IgD-negative memory B cell (primary cell): ENCODE data around the gene COPA. TPM values are rescaled to one million over a fixed set of nuclear protein-coding genes. Genes with fewer than 3 reads are reported as not detected.
"Not testable (repeated sequence)": the region's sequence is repeated elsewhere in the genome, so short reads cannot be mapped to it uniquely, and the experiment has no call there.

Source experiments
- H3K27ac Mint-ChIP-seq, 3 donors: one replicate each; pipeline ENCODE4 v1.8.0; 2020 to 2022; ENCODE audit warnings: mild to moderate bottlenecking in 3 of 3, mixed read lengths in 3 of 3, moderate library complexity in 1 of 3
- H3K27me3 Mint-ChIP-seq: one replicate; pipeline ENCODE4 v1.8.0; 2021; ENCODE audit warnings: mixed read lengths
- H3K36me3 Mint-ChIP-seq: one replicate; pipeline ENCODE4 v1.8.0; 2020; ENCODE audit warnings: mild to moderate bottlenecking, mixed read lengths
- H3K4me1 Mint-ChIP-seq, 3 donors: one replicate each; pipeline ENCODE4 v1.8.0; 2020 to 2022; ENCODE audit warnings: mixed read lengths in 3 of 3, mild to moderate bottlenecking in 1 of 3
- H3K4me3 Mint-ChIP-seq, 4 donors: one replicate each; pipeline ENCODE4 v1.8.0; 2020 to 2022; ENCODE audit warnings: mild to moderate bottlenecking in 4 of 4, mixed read lengths in 4 of 4, moderate library complexity in 3 of 4
- H3K9me3 Mint-ChIP-seq, 3 donors: one replicate each; pipeline ENCODE4 v1.8.0; 2020 to 2021; ENCODE audit warnings: mixed read lengths in 3 of 3, mild to moderate bottlenecking in 1 of 3
- polyA plus RNA-seq: library from polyadenylated mRNA; unstranded; fragments of 300-500 nt; fragmentation: Illumina TruSeq; gene quantifications from one replicate; pipeline ENCODE4 v1.2.3, GENCODE V29; 2021

COPA gene
- polyA plus RNA-seq = 90.2 TPM

DNA sequence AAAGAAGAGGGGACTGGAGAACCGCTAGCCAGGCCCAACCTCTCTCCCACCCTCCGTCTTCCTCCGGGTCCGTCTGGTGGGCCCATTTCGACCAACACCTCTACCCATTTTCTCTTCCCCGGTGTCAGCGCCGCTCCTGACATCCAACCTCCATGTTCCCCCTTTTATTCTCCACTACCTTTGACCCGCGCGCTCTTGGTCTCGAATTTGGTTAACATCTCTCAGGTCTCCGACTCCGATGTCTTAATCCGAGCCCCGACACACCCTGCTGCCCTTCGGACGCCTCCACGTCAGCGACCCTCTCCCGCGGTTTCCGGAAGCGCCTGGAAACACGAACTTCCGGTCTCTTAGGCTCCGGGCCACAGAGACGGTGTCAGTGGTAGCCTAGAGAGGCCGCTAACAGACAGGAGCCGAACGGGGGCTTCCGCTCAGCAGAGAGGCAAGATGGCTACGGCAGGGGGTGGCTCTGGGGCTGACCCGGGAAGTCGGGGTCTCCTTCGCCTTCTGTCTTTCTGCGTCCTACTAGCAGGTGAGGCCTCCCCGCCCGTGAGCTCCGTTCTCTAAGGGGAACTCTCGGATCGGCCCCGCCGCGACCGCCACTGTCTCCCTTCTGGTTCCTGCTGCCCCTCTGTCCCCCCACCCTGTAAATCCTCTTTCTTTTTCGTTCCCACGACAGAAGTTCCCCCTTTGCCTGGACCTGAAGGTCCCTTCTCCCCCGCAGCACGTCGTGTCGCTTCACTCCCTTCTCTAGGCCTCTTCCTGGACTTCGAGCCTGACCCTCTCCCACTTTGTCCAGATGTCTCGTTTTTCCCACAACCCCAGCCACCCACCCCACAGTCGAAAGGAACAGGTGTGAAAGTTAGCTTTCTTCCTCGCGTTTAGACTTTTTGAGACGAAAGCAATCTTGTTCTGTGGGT, at the start of gene COPA, which contains the start of gene NCSTN:
Gene COPA (minus strand): TSS at position 298 of the 917 bp plus-strand sequence. CDS start 80 bp downstream, at position 218.
Gene NCSTN (plus strand): TSS at position 431 of the 917 bp plus-strand sequence. CDS start 14 bp downstream, at position 445.
- peaks cover 37 to 57% (median 52%) of the 10 kb centered on the region in 3 donors for H3K4me1 Mint-ChIP-seq

DNA sequence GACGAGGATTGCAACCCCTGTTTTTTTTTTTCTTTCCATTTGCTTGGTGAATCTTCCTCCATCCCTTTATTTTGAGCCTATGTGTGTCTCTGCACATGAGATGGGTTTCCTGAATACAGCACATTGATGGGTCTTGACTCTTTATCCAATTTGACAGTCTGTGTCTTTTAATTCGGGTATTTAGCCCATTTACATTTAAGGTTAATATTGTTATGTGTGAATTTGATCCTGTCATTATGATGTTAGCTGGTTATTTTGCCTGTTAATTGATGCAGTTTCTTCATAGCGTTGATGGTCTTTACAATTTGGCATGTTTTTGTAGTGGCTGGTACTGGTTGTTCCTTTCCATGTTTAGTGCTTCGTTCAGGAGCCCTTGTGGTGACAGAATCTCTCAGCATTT, 45.4 kb upstream of the COPA start:
- H3K4me1 Mint-ChIP-seq, H3K36me3 Mint-ChIP-seq, H3K27ac Mint-ChIP-seq, H3K27me3 Mint-ChIP-seq, H3K9me3 Mint-ChIP-seq, H3K4me3 Mint-ChIP-seq: not testable (repeated sequence)

More for the DNA sequence above, at the start of gene COPA, which contains the start of gene NCSTN:
- no peaks in the 10 kb centered on the region for H3K9me3 Mint-ChIP-seq
- H3K36me3 Mint-ChIP-seq = peaks cover 6% of the 10 kb centered on the region
- H3K27me3 Mint-ChIP-seq = no peaks in the 10 kb centered on the region
- H3K27ac Mint-ChIP-seq = peak within 1 kb of the TSS; percentile 99 to 100 (median 100)
- H3K4me3 Mint-ChIP-seq = peak within 1 kb of the TSS; percentile 99 to 100 (median 100)

DNA sequence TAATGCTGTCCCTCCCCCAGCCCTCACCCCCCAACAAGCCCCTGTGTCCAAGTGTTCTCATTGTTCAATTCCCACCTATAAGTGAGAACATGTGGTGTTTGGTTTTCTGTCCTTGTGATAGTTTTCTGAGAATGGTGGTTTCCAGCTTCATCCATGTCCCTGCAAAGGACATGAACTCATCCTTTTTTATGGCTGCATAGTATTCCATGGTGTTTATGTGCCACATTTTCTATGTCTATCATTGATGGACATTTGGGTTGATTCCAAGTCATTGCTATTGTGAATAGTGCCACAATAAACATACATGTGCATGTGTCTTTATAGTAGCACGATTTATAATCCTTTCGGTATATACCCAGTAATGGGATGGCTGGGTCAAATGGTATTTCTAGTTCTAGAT, 41.8 kb upstream of the COPA start:
- not testable (repeated sequence) for H3K27me3 Mint-ChIP-seq, H3K27ac Mint-ChIP-seq, H3K9me3 Mint-ChIP-seq, H3K4me3 Mint-ChIP-seq, H3K4me1 Mint-ChIP-seq, H3K36me3 Mint-ChIP-seq

DNA sequence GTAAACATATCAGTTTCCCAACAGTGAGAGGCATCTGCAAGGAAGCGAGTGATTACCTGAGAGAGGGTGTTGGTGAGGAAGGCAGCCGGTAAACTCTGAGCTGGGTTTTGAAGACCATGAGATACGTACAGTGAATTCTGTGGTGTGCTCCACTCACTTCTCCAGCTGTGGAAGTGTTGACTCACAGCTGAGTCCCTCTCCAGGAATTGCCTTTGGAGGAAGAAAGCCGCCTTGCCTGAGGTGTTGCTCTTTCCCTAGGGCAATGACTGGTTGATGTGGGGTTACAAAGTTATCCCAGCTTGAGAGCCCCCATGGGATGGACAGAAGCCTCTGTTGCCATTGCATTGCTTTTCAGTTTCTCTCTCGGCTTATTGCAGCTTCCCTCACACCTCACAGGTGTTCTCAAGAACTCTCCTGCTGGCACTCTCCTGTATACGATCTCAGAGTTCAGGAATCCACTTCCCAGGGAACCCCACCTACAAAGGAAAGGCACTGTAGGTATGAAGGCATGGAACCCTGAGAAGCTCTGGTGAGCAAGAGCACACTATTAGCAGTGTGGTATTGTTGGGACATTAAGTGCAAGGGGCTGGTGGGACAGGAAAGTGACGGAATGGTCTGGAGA, 34.6 kb upstream of the COPA start:
- Mint-ChIP-seq H3K4me1 (peaks cover 8 to 17% (median 12%) of the 10 kb centered on the region in 3 donors), H3K27ac (no peak overlapping the region), H3K9me3 (no peaks in the 10 kb centered on the region), H3K4me3 (peak overlapping the region in 1 of 4 donors; percentile 35), H3K36me3 (no peaks in the 10 kb centered on the region), H3K27me3 (no peaks in the 10 kb centered on the region)

DNA sequence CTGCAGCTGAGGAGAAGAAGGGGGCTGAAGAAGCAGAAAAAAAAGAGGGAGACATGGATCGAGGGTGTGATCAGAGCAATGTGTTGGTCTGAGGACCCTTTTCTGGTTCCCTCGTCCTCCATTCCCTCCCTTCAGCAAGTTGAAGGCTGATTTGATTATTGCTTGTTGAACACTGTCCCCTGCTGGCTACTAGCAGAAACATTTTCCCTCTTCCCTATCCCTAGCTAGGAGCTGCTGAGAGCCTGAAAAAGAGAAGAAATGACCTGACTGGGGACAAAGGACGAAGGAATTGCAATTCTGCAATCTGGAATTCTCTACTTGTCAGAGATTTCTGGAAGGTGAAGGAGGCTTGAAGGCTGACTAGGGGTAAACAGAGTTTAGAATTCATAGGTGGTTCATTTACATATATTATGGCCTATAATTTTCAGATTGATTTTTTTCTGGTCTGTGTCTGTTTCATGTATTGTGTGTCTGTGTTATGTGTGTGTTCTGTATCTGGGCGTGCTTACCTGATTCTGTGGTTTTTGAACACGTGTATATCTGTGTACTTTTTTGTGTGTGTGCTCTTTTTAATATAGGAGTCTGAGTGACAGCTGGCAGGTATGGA, 33.6 kb upstream of the COPA start:
- Mint-ChIP-seq H3K27ac (no peak overlapping the region), H3K27me3 (no peaks in the 10 kb centered on the region), H3K4me1 (peaks cover 8 to 17% (median 12%) of the 10 kb centered on the region in 3 donors), H3K36me3 (no peaks in the 10 kb centered on the region), H3K9me3 (no peaks in the 10 kb centered on the region), H3K4me3 (peak overlapping the region in 3 of 4 donors; percentile 22 to 86 (median 70))

DNA sequence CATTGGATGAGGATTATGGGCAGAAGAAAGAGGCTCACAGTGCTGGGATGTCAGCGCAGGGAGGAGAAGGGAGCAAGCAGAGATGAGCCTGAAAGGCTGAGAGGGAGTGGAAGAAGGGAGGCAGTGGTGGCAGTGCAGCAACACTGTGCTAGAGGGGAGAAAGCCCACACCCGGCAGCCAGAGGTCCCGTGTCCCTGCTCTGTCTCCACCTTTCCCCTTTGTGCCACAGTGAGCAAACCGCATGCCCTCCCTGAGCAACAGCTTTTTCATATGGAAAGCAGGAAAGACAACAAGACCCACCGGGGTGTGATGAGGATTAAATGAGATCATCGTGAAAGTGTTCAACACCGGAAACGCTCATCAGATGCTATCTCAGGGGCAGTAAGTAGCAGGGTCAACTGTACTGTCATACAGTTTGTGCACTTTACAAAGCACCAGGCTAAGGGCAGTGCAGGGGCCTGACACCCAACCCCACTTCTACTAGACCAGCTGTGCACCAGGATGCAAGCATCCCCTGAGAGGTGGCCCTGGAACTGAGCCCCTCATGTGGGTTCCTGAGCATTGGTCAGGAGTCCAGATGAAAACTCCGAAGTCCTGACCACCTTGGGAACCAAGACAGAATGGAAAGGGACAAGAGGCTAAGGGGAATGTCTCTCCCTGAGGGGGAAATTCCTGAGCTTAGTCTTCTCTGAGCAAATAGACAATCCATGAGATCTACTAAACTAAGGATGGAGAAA, 32.9 kb upstream of the COPA start:
- H3K4me3 Mint-ChIP-seq = peak overlapping the region in 3 of 4 donors; percentile 44 to 86 (median 72)

DNA sequence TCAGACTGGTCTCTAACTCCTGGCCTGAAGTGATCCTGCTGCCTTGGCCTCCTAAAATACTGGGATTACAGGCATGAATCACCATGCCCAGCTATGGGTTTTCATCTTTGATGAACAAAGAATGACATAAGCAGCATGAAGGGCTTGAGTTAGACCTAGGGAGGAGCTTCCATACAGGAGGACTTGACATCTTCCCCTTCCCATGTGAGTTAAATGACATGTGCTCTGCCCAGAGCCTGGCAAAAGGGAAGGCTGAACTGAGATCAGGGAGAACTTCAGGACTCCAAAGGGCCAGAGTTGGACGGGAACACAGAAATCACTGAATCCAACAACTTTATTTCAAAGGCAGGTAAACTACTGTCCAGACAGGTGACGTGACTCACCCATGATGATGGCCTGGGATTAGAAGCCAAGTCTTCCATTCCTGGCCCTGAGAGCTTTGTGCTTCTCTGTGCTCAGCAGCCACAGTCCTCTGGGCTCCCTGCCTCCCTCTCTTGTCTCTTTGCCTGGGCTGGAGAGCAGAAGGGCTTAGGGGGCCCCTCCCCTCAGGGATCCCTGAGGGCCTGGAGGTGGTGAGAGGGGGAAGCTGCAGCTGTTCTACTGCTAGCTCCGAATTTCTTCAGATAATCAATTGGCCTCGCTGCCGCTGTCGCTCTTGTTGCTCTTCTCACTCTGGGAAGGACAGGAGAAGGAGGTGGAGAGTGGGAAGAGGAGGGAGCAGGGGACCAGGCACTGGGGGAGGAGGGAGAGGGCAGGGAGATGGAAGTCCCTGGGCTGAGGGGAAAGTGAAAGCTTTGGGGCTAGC, 31.5 kb upstream of the COPA start:
- Mint-ChIP-seq H3K27me3 (no peaks in the 10 kb centered on the region), H3K4me1 (peaks cover 8 to 17% (median 12%) of the 10 kb centered on the region in 3 donors), H3K27ac (no peak overlapping the region), H3K9me3 (no peaks in the 10 kb centered on the region), H3K36me3 (no peaks in the 10 kb centered on the region), H3K4me3 (peak overlapping the region in 2 of 4 donors; percentile 19 to 71)

More for the DNA sequence above, 32.9 kb upstream of the COPA start:
- Mint-ChIP-seq H3K27ac (peak overlapping the region in 1 of 3 donors; percentile 55), H3K9me3 (no peaks in the 10 kb centered on the region), H3K36me3 (no peaks in the 10 kb centered on the region), H3K27me3 (no peaks in the 10 kb centered on the region), H3K4me1 (peaks cover 8 to 17% (median 12%) of the 10 kb centered on the region in 3 donors)

DNA sequence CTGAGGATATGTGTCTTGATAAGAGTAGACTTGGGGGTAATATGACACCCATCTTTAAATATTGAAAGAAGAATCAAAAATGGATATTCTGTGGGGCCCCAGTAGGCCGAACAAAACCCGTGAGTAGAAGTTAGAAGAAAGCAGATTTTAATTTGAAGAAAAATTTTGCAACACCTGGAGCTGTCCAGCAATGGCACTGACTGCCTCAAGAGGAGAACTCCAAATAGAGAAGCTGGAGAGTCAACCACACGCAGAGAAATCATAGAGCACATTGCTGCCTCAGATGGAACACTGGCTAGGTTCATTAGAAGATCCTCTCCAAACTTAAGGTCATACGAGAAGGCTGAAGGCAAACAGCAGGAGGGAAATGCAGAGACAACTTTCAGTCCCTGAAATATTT, 30.6 kb upstream of the COPA start:
- H3K36me3 Mint-ChIP-seq = no peaks in the 10 kb centered on the region
- H3K4me1 Mint-ChIP-seq = peaks cover 8 to 17% (median 12%) of the 10 kb centered on the region in 3 donors
- no peak overlapping the region for H3K4me3 Mint-ChIP-seq
- H3K9me3 Mint-ChIP-seq = no peaks in the 10 kb centered on the region
- H3K27ac Mint-ChIP-seq = no peak overlapping the region
- no peaks in the 10 kb centered on the region for H3K27me3 Mint-ChIP-seq

DNA sequence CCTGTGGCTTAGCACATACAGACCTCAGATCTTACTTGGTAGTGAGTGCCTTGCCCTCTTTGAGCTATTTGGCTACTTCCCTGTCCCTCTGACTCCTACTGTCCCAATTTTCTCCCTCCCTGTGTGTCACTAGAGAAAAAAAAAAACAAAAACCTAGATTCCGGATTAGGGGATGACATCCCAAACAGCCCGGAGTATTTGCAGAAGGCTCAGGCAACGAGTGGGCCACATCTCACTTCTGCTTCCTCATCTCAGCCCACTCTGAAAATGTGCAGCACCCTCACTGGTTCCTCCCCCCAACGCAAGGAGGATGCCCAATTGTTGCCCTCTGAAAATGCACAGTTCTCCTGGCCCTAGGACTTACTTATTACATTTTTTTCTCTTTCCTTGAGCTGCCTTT, 28.7 kb upstream of the COPA start:
- no peak overlapping the region for H3K4me3 Mint-ChIP-seq
- peaks cover 8 to 16% (median 12%) of the 10 kb centered on the region in 3 donors for H3K4me1 Mint-ChIP-seq
- H3K36me3 Mint-ChIP-seq = no peaks in the 10 kb centered on the region
- H3K27me3 Mint-ChIP-seq = no peaks in the 10 kb centered on the region
- H3K27ac Mint-ChIP-seq = peak overlapping the region in 1 of 3 donors; percentile 66
- no peaks in the 10 kb centered on the region for H3K9me3 Mint-ChIP-seq

DNA sequence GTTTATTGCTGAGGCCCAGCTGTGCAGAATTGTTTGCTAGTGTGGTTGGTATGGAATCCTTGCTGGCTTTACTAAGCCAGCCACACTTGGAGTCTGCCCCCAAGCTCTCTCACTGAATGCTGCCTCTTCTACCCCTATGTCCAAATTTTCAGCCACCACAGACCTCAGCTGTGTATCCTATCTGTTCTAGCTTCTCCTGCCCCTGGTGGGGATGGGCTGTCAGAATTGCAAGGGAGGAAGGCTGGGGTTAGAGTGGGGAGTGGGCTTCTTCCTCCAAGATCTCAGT, 28.2 kb upstream of the COPA start:
- H3K27ac Mint-ChIP-seq = no peak overlapping the region
- H3K4me1 Mint-ChIP-seq = peaks cover 8 to 12% (median 12%) of the 10 kb centered on the region in 3 donors
- H3K4me3 Mint-ChIP-seq = no peak overlapping the region
- no peaks in the 10 kb centered on the region for H3K9me3 Mint-ChIP-seq
- no peaks in the 10 kb centered on the region for H3K36me3 Mint-ChIP-seq
- H3K27me3 Mint-ChIP-seq = no peaks in the 10 kb centered on the region

DNA sequence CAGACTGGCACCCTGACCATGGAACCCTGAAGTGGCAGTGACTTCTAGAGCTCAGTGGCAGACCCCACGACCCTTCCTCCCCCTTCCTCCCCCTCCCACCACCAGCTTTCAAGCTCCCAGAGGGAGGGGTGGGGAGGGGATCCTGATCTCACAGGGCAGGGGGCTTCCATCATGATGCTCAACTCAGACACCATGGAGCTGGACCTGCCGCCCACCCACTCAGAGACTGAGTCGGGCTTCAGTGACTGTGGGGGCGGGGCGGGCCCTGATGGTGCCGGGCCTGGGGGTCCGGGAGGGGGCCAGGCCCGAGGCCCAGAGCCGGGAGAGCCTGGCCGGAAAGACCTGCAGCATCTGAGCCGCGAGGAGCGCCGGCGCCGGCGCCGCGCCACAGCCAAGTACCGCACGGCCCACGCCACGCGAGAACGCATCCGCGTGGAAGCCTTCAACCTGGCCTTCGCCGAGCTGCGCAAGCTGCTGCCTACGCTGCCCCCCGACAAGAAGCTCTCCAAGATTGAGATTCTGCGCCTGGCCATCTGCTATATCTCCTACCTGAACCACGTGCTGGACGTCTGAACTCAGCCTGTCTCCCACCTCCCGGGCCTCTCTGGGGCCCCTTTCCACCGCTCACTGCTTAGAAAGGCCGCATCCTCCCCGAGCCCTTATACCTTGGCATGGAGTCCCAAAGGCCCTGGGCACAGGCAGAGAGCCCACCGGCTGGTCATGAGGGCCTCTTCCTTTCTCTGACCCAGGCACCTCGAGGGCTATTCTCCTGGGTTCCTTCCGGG, 27.7 kb upstream of the COPA start:
- peaks cover 2% of the 10 kb centered on the region for H3K36me3 Mint-ChIP-seq
- no peaks in the 10 kb centered on the region for H3K27me3 Mint-ChIP-seq
- no peak overlapping the region for H3K27ac Mint-ChIP-seq
- H3K4me1 Mint-ChIP-seq = peaks cover 6 to 8% (median 7%) of the 10 kb centered on the region in 3 donors
- H3K4me3 Mint-ChIP-seq = no peak overlapping the region
- H3K9me3 Mint-ChIP-seq = no peaks in the 10 kb centered on the region

DNA sequence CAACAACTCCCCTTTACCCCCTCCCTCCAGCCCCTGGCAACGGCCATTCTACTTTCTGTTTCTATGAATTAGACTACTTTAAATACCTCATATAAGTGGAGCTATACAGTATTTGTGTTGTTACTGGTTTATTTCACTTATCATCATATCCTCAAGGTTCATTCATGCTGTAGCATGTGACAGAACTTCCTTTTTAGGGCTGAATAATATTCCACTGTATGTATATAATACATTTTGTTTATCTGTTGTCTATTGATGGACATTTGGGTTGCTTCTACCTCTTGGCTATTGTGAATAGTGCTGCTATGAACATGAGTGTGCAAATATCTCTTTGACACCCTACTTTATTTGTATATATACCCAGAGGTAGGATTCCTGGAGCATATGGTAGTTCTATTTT, 26.0 kb upstream of the COPA start:
- Mint-ChIP-seq H3K36me3 (peaks cover 2% of the 10 kb centered on the region), H3K27me3 (no peaks in the 10 kb centered on the region), H3K4me3 (no peak overlapping the region), H3K4me1 (peaks cover 0 to 4% (median 2%) of the 10 kb centered on the region in 3 donors), H3K9me3 (no peaks in the 10 kb centered on the region), H3K27ac (no peak overlapping the region)
